GM12878 (cell line): ENCODE measurements around the gene GATAD2B.

Experiments used
- ATF3 ChIP-seq: IDR thresholded peaks from 2 replicates; pipeline ENCODE4 v1.6.1; 2011; ENCODE audit warnings: low read depth, mild to moderate bottlenecking, low read length, moderate library complexity, borderline replicate concordance; ENCODE audit errors: extremely low read depth
- CBX3 ChIP-seq: fragments of 200-600 bp; sonication (generic); IDR thresholded peaks from 2 replicates; pipeline ENCODE4 v1.6.1; 2016; ENCODE audit warnings: low read depth, borderline replicate concordance
- CTCF ChIP-seq, 3 experiments: IDR thresholded peaks in 2 of 3; conservative IDR thresholded peaks in 1 of 3; 2 replicates each; pipeline ENCODE4 v1.5.1; 2011; ENCODE audit warnings: low read depth in 3 of 3, low read length in 3 of 3, mild to moderate bottlenecking in 3 of 3, control low read depth in 2 of 3, moderate library complexity in 2 of 3, inconsistent platforms in 1 of 3, mixed read lengths in 1 of 3; ENCODE audit not compliant: control insufficient read depth in 2 of 3, insufficient read depth in 1 of 3; ENCODE audit errors: extremely low read depth in 1 of 3
- FOXM1 ChIP-seq: IDR thresholded peaks from 2 replicates; pipeline ENCODE4 v1.6.1; 2012; ENCODE audit warnings: low read depth, mild to moderate bottlenecking, inconsistent platforms, low read length, moderate library complexity
- HDAC2 ChIP-seq: fragments of 200-600 bp; sonication (generic); IDR thresholded peaks from 2 replicates; pipeline ENCODE4 v1.6.1; 2017
- IRF5 ChIP-seq: fragments of 450-650 bp; IDR thresholded peaks from 2 replicates; pipeline ENCODE4 v1.6.1; 2017; ENCODE audit warnings: borderline replicate concordance
- JUND ChIP-seq: IDR thresholded peaks from 2 replicates; pipeline ENCODE4 v1.6.1; 2012; ENCODE audit warnings: low read depth, mild to moderate bottlenecking, low read length, improper control_type of control experiment, moderate library complexity
- SIN3A ChIP-seq: IDR thresholded peaks from 2 replicates; pipeline ENCODE4 v1.6.1; 2012; ENCODE audit warnings: low read depth, low read length, improper control_type of control experiment
- ZNF24 ChIP-seq: fragments of 450-650 bp; IDR thresholded peaks from 2 replicates; pipeline ENCODE4 v1.6.1; 2017; ENCODE audit warnings: antibody characterized with exemption, mild to moderate bottlenecking
- ZNF592 ChIP-seq: fragments of 450-650 bp; IDR thresholded peaks from 2 replicates; pipeline ENCODE4 v1.6.1; 2017; ENCODE audit warnings: mild to moderate bottlenecking, moderate library complexity
- TF ChIP-seq, protein P1 (sequence below): IDR thresholded peaks from 2 replicates; pipeline ENCODE4 v1.6.1; 2012; ENCODE audit warnings: low read depth, low read length, improper control_type of control experiment

GRCh38 chr1:153963850-153964331, 41.1 kb upstream of the GATAD2B start:
- TF ChIP-seq ZNF24 = no peak
- no peak for TF ChIP-seq CBX3
- no peak for TF ChIP-seq FOXM1
- TF ChIP-seq ZNF592 = no peak
- TF ChIP-seq, protein P1, sequence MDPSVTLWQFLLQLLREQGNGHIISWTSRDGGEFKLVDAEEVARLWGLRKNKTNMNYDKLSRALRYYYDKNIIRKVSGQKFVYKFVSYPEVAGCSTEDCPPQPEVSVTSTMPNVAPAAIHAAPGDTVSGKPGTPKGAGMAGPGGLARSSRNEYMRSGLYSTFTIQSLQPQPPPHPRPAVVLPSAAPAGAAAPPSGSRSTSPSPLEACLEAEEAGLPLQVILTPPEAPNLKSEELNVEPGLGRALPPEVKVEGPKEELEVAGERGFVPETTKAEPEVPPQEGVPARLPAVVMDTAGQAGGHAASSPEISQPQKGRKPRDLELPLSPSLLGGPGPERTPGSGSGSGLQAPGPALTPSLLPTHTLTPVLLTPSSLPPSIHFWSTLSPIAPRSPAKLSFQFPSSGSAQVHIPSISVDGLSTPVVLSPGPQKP = no peak
- no peak for TF ChIP-seq HDAC2
- no peak for TF ChIP-seq CTCF (IDR thresholded peaks at IDR 0.05 in 2 of 3, conservative IDR thresholded peaks at IDR 0.05 in 1 of 3; ENCODE audit: control insufficient read depth in 2 of 3, extremely low read depth in 1 of 3, insufficient read depth in 1 of 3, low read depth in 3 of 3, low read length in 3 of 3)
- no peak for TF ChIP-seq IRF5
- TF ChIP-seq ATF3 = no peak
- TF ChIP-seq JUND = no peak
- TF ChIP-seq SIN3A = no peak
